IMR-90 (cell line): Measurements from ENCODE around the gene MEGF11. TPM values are rescaled to one million over a fixed set of nuclear protein-coding genes. Genes with fewer than 3 reads are reported as not detected.

Experiments used
- ATAC-seq: fragments of 200-7000 bp; cut with Tn5 transposase; 2 replicates; pipeline ENCODE4 v1.9.1; 2020; ENCODE audit warnings: low read depth, mild to moderate bottlenecking, moderate library complexity
- BruUV-seq: library from RNA; stranded (reverse); fragments of 400-500 nt; replicated peaks from 2 replicates; lab custom pipeline; 2021; lab: Mats Ljungman, UMichigan
- CTCF ChIA-PET: fragments of 300-600 bp; formaldehyde crosslinking; extraction: SDS; loops from one replicate; lab custom pipeline; 2021; ENCODE audit warnings: antibody characterized with exemption; lab: Yijun Ruan, JAX
- POLR2A ChIA-PET: fragments of 300-600 bp; sonication (Branson Sonifier 250); formaldehyde crosslinking; loops from one replicate; lab custom pipeline; 2022; ENCODE audit warnings: antibody characterized with exemption; ENCODE audit not compliant: unreplicated experiment; lab: Charles Lee
- DNase-seq: peaks from one replicate; pipeline ENCODE4 v3.0.0; 2013
- H2AFZ ChIP-seq: replicated peaks from 2 replicates; pipeline ENCODE3; 2013; ENCODE audit warnings: low read length, mild to moderate bottlenecking; ENCODE audit not compliant: poor library complexity
- H2AK5ac ChIP-seq: 2 replicates; pipeline ENCODE4 v1.6.1; 2013; ENCODE audit warnings: low read depth, low read length, inconsistent platforms
- H2AK9ac ChIP-seq: replicated peaks from 2 replicates; pipeline ENCODE3; 2013; ENCODE audit warnings: mild to moderate bottlenecking, low read depth, low read length, moderate library complexity; ENCODE audit not compliant: poor library complexity
- H2BK120ac ChIP-seq: 2 replicates; pipeline ENCODE4 v1.6.1; 2013; ENCODE audit warnings: low read depth, low read length, inconsistent platforms
- H2BK15ac ChIP-seq: 3 replicates; pipeline ENCODE4 v1.6.1; 2013; ENCODE audit warnings: low read depth, low read length, inconsistent platforms
- H2BK20ac ChIP-seq: 2 replicates; pipeline ENCODE4 v1.6.1; 2013; ENCODE audit warnings: low read depth, mild to moderate bottlenecking, inconsistent platforms, low read length, moderate library complexity
- H2BK5ac ChIP-seq: 2 replicates; pipeline ENCODE4 v1.6.1; 2013; ENCODE audit warnings: mild to moderate bottlenecking, low read depth, low read length, inconsistent platforms; ENCODE audit not compliant: poor library complexity, severe bottlenecking
- H3K14ac ChIP-seq: replicated peaks from 2 replicates; pipeline ENCODE4 v1.6.1; 2013; ENCODE audit warnings: low read depth, low read length, inconsistent platforms
- H3K18ac ChIP-seq: 2 replicates; pipeline ENCODE4 v1.6.1; 2013; ENCODE audit warnings: low read depth, low read length, control low read depth
- H3K23ac ChIP-seq: 2 replicates; pipeline ENCODE4 v1.6.1; 2013; ENCODE audit warnings: low read depth, low read length, inconsistent platforms
- H3K27ac ChIP-seq: 2 replicates; pipeline ENCODE4 v1.5.1; 2013; ENCODE audit warnings: mild to moderate bottlenecking, control low read depth, low read length; ENCODE audit not compliant: insufficient read depth
- H3K27me3 ChIP-seq: 2 replicates; pipeline ENCODE4 v1.6.1; 2013; ENCODE audit warnings: low read length; ENCODE audit not compliant: control insufficient read depth, insufficient read depth
- H3K36me3 ChIP-seq: 2 replicates; pipeline ENCODE4 v1.6.1; 2013; ENCODE audit warnings: low read length, mixed read lengths; ENCODE audit not compliant: control insufficient read depth, insufficient read depth
- H3K4ac ChIP-seq: 2 replicates; pipeline ENCODE4 v1.6.1; 2013; ENCODE audit warnings: low read depth, low read length, inconsistent platforms
- H3K4me1 ChIP-seq: 2 replicates; pipeline ENCODE4 v1.6.1; 2013; ENCODE audit warnings: low read length, mixed read lengths; ENCODE audit not compliant: control insufficient read depth, insufficient read depth
- H3K4me2 ChIP-seq: 2 replicates; pipeline ENCODE4 v1.6.1; 2013; ENCODE audit warnings: low read depth, mild to moderate bottlenecking, control low read depth, low read length, moderate library complexity
- H3K4me3 ChIP-seq: 2 replicates; pipeline ENCODE4 v1.5.1; 2013; ENCODE audit warnings: low read depth, mild to moderate bottlenecking, control low read depth, low read length, moderate library complexity; ENCODE audit not compliant: insufficient read depth
- H3K56ac ChIP-seq: 2 replicates; pipeline ENCODE4 v1.6.1; 2013; ENCODE audit warnings: low read length, inconsistent platforms; ENCODE audit not compliant: insufficient read depth; ENCODE audit errors: extremely low read depth
- H3K79me1 ChIP-seq, 2 experiments: 2 replicates each; pipeline ENCODE4 v1.6.1; 2013; ENCODE audit warnings: low read length in 2 of 2, inconsistent platforms in 1 of 2, low read depth in 1 of 2
- H3K9ac ChIP-seq: 2 replicates; pipeline ENCODE4 v1.6.1; 2013; ENCODE audit warnings: low read depth, low read length, control low read depth
- H3K9me1 ChIP-seq: 2 replicates; pipeline ENCODE4 v1.6.1; 2013; ENCODE audit warnings: low read length, inconsistent platforms; ENCODE audit not compliant: insufficient read depth
- H3K9me3 ChIP-seq: 2 replicates; pipeline ENCODE4 v1.6.1; 2013; ENCODE audit warnings: low read length; ENCODE audit not compliant: control insufficient read depth, insufficient read depth
- H4K20me1 ChIP-seq: 2 replicates; pipeline ENCODE4 v1.6.1; 2013; ENCODE audit warnings: low read length, inconsistent platforms; ENCODE audit not compliant: insufficient read depth
- H4K5ac ChIP-seq: 2 replicates; pipeline ENCODE4 v1.6.1; 2013; ENCODE audit warnings: mild to moderate bottlenecking, low read depth, low read length, control low read depth
- H4K8ac ChIP-seq, 2 experiments: 2 replicates each; pipeline ENCODE4 v1.6.1; 2013; ENCODE audit warnings: low read depth in 2 of 2, low read length in 2 of 2, control low read depth in 1 of 2, inconsistent platforms in 1 of 2
- H4K91ac ChIP-seq: 2 replicates; pipeline ENCODE4 v1.6.1; 2013; ENCODE audit warnings: low read depth, low read length, inconsistent platforms; ENCODE audit not compliant: insufficient read depth
- BHLHE40 ChIP-seq: fragments of 150-350 bp; IDR thresholded peaks from 2 replicates; pipeline ENCODE4 v1.6.1; 2016; ENCODE audit warnings: mild to moderate bottlenecking, low read depth, low read length
- CEBPB ChIP-seq: IDR thresholded peaks from 2 replicates; pipeline ENCODE4 v1.6.1; 2012; ENCODE audit warnings: low read depth, low read length, improper control_type of control experiment
- CHD1 ChIP-seq: IDR thresholded peaks from 2 replicates; pipeline ENCODE4 v1.6.1; 2012; ENCODE audit warnings: low read depth, low read length, improper control_type of control experiment
- FOS ChIP-seq: fragments of 150-350 bp; IDR thresholded peaks from 2 replicates; pipeline ENCODE4 v1.6.1; 2016; ENCODE audit warnings: low read depth, low read length
- MAFK ChIP-seq: IDR thresholded peaks from 2 replicates; pipeline ENCODE4 v1.6.1; 2012; ENCODE audit warnings: low read depth, low read length, improper control_type of control experiment
- MAZ ChIP-seq: IDR thresholded peaks from 2 replicates; pipeline ENCODE4 v1.6.1; 2012; ENCODE audit warnings: low read depth, mild to moderate bottlenecking, low read length, improper control_type of control experiment, moderate library complexity, borderline replicate concordance
- MXI1 ChIP-seq: IDR thresholded peaks from 2 replicates; pipeline ENCODE4 v1.6.1; 2012; ENCODE audit warnings: low read depth, mild to moderate bottlenecking, low read length, moderate library complexity, borderline replicate concordance
- NFE2L2 ChIP-seq: fragments of 150-350 bp; IDR thresholded peaks from 2 replicates; pipeline ENCODE4 v1.6.1; 2016; ENCODE audit warnings: low read depth, mild to moderate bottlenecking, low read length
- POLR2A ChIP-seq: IDR thresholded peaks from 2 replicates; pipeline ENCODE4 v1.6.1; 2012; ENCODE audit warnings: mild to moderate bottlenecking, low read depth, low read length
- RAD21 ChIP-seq: IDR thresholded peaks from 2 replicates; pipeline ENCODE4 v1.6.1; 2012; ENCODE audit warnings: low read length, improper control_type of control experiment
- RCOR1 ChIP-seq: IDR thresholded peaks from 2 replicates; pipeline ENCODE4 v1.6.1; 2012; ENCODE audit warnings: mild to moderate bottlenecking, low read length, improper control_type of control experiment; ENCODE audit not compliant: insufficient replicate concordance
- RFX5 ChIP-seq: IDR thresholded peaks from 2 replicates; pipeline ENCODE4 v1.8.0; 2012; ENCODE audit warnings: low read depth, mild to moderate bottlenecking, low read length, moderate library complexity
- SMC3 ChIP-seq: fragments of 150-350 bp; IDR thresholded peaks from 2 replicates; pipeline ENCODE4 v1.6.1; 2016; ENCODE audit warnings: low read depth, mild to moderate bottlenecking, antibody characterized with exemption, low read length, moderate library complexity
- dilution Hi-C: fragments of 300-500 bp; cut with HindIII; formaldehyde crosslinking; loops from one replicate; pipeline ENCODE4 v1.14.3; 2018; ENCODE audit warnings: low sequenced_read_pairs; ENCODE audit not compliant: unreplicated experiment
- in situ Hi-C: fragments of 300-500 bp; cut with MboI; formaldehyde crosslinking; loops from 3 replicates; pipeline ENCODE4 v1.14.3; 2019; ENCODE audit warnings: low sequenced_read_pairs, inconsistent platforms, mixed read lengths
- intact Hi-C: fragments of 100-400 bp; cut with micrococcal nuclease; formaldehyde crosslinking; loops from 2 replicates; pipeline ENCODE4 v1.10.0; 2022
- polyA plus RNA-seq, 3 experiments: library from polyadenylated mRNA; depleted of rRNA; stranded (reverse); fragments of >200 nt; gene quantifications; 2 replicates each; pipeline ENCODE4 v1.2.3, GENCODE V29; 2012; ENCODE audit warnings: low replicate concordance in 1 of 3
- total RNA-seq: library from RNA; depleted of rRNA; stranded (reverse); fragments of >200 nt; gene quantifications from 2 replicates; pipeline ENCODE4 v1.2.3, GENCODE V29; 2012
- TF ChIP-seq, protein P1 (sequence below): conservative IDR thresholded peaks from 2 replicates; pipeline ENCODE4 v1.5.1; 2012; ENCODE audit warnings: mild to moderate bottlenecking, low read depth, low read length, improper control_type of control experiment
- TF ChIP-seq, protein P2 (sequence below): fragments of 150-350 bp; IDR thresholded peaks from 2 replicates; pipeline ENCODE4 v1.6.1; 2016; ENCODE audit warnings: low read depth, mild to moderate bottlenecking, low read length, moderate library complexity, borderline replicate concordance
- TF ChIP-seq, protein P3 (sequence below): fragments of 150-350 bp; IDR thresholded peaks from 2 replicates; pipeline ENCODE4 v1.6.1; 2017; ENCODE audit warnings: mild to moderate bottlenecking, antibody characterized with exemption, low read length, low read depth

MEGF11 gene
- total and polyA plus RNA-seq, 2 of the 4 experiments (the other 2 are of a cell fraction) = not detected

DNA sequence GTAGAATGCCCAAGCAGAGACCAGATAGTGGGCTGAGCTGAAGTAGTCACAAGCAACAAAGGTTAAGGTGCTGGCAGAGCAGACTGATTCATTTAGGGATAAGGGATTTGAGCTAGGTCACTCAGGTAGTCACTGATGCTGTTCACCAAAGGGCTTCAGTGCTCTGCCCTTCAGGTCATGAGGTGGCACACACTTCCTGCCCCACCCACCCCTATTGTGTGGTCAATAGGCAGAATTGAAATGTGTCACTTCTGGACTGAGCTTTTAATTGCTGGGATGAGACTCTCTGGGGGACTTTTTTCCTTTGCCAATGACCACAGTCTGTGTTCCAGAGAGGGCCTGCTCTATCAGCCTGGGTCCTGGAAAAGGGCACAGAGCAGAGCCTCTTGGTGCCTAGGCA is 37.0 kb upstream of the MEGF11 start:
- Histone ChIP-seq H3K4me3 (no peak overlapping the region), H2BK5ac (no peak overlapping the region), H3K56ac (no peak overlapping the region), H2AFZ (no peak overlapping the region), H4K20me1 (no peaks in the 10 kb centered on the region), H3K27ac (no peak overlapping the region), H2AK9ac (no peak overlapping the region), H3K9me3 (no peaks in the 10 kb centered on the region), H3K4ac (no peak overlapping the region), H3K36me3 (no peaks in the 10 kb centered on the region), H3K4me1 (peaks cover 14% of the 10 kb centered on the region), H3K4me2 (no peak overlapping the region), H3K9ac (no peak overlapping the region), H3K23ac (no peak overlapping the region), H2BK120ac (no peak overlapping the region), H3K18ac (no peak overlapping the region), H4K8ac (no peak overlapping the region), H2BK15ac (no peak overlapping the region), H3K79me1 (peaks cover 0 to 15% of the 10 kb centered on the region in 2 experiments; a peak in 1 of 4 replicates), H4K91ac (no peak overlapping the region), H2BK20ac (no peak overlapping the region), H4K5ac (no peak overlapping the region), H3K9me1 (peaks cover 3% of the 10 kb centered on the region; the same call in 1 of the 2 replicates), H3K14ac (no peak overlapping the region), H2AK5ac (no peak overlapping the region), H3K27me3 (no peaks in the 10 kb centered on the region; the same call in 1 of the 2 replicates)
- POLR2A ChIA-PET = no interaction called here
- dilution Hi-C loops = no loop called here
- TF ChIP-seq POLR2A (no peak), BHLHE40 (no peak), RFX5 (no peak), MXI1 (no peak), RAD21 (no peak), SMC3 (no peak), CHD1 (no peak), MAZ (no peak), NFE2L2 (no peak), RCOR1 (no peak), CEBPB (no peak), MAFK (no peak), FOS (no peak)
- TF ChIP-seq, protein P1, sequence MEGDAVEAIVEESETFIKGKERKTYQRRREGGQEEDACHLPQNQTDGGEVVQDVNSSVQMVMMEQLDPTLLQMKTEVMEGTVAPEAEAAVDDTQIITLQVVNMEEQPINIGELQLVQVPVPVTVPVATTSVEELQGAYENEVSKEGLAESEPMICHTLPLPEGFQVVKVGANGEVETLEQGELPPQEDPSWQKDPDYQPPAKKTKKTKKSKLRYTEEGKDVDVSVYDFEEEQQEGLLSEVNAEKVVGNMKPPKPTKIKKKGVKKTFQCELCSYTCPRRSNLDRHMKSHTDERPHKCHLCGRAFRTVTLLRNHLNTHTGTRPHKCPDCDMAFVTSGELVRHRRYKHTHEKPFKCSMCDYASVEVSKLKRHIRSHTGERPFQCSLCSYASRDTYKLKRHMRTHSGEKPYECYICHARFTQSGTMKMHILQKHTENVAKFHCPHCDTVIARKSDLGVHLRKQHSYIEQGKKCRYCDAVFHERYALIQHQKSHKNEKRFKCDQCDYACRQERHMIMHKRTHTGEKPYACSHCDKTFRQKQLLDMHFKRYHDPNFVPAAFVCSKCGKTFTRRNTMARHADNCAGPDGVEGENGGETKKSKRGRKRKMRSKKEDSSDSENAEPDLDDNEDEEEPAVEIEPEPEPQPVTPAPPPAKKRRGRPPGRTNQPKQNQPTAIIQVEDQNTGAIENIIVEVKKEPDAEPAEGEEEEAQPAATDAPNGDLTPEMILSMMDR = no peak
- TF ChIP-seq, protein P2, sequence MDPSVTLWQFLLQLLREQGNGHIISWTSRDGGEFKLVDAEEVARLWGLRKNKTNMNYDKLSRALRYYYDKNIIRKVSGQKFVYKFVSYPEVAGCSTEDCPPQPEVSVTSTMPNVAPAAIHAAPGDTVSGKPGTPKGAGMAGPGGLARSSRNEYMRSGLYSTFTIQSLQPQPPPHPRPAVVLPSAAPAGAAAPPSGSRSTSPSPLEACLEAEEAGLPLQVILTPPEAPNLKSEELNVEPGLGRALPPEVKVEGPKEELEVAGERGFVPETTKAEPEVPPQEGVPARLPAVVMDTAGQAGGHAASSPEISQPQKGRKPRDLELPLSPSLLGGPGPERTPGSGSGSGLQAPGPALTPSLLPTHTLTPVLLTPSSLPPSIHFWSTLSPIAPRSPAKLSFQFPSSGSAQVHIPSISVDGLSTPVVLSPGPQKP = no peak
- TF ChIP-seq, protein P3, sequence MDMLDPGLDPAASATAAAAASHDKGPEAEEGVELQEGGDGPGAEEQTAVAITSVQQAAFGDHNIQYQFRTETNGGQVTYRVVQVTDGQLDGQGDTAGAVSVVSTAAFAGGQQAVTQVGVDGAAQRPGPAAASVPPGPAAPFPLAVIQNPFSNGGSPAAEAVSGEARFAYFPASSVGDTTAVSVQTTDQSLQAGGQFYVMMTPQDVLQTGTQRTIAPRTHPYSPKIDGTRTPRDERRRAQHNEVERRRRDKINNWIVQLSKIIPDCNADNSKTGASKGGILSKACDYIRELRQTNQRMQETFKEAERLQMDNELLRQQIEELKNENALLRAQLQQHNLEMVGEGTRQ = no peak
- DNase-seq (no peak), ATAC-seq (no peak)
- intact Hi-C loops = no loop called here
- CTCF ChIA-PET = no interaction called here
- in situ Hi-C loops = loop anchor here (25.0 kb wide), 1 partner anchor 678 kb away; the partner anchor contains the start of genes INTS14 and SLC24A1
- BruUV-seq = no TSS peak
